Activated T-helper 9 cell treated with anti-CD3 and anti-CD28 coated beads, Interleukin-2, amount 50 U/mL, for 16 hours (primary cell): ENCODE measurements around the gene MZT2A.
"Not testable (repeated sequence)": the region's sequence is repeated elsewhere in the genome, so short reads cannot be mapped to it uniquely, and the experiment has no call there.

Experiments used
- DNase-seq: peaks from one replicate; pipeline ENCODE4 v3.0.0-alpha.2; 2020; ENCODE audit warnings: low read depth

The MZT2A gene

GRCh38 chr2:131520526-131520925 lies 28.3 kb upstream of the MZT2A start:
- no peak for DNase-seq

GRCh38 chr2:131519871-131520470 lies 27.8 kb upstream of the MZT2A start:
- not testable (repeated sequence) for DNase-seq

- no peak for DNase-seq
These were observed 27.3 kb upstream of the MZT2A start for GRCh38 chr2:131519466-131519865.

GRCh38 chr2:131518531-131518930 lies 26.3 kb upstream of the MZT2A start:
- DNase-seq, result not testable (repeated sequence)

- DNase-seq, result not testable (repeated sequence)
These were observed 25.7 kb upstream of the MZT2A start for GRCh38 chr2:131517856-131518255.

GRCh38 chr2:131517106-131517831 lies 25.1 kb upstream of the MZT2A start:
- no peak for DNase-seq

GRCh38 chr2:131516621-131517020 lies 24.4 kb upstream of the MZT2A start:
- DNase-seq, result not testable (repeated sequence)

GRCh38 chr2:131516011-131516410 lies 23.8 kb upstream of the MZT2A start:
- no peak for DNase-seq

- not testable (repeated sequence) for DNase-seq
These were observed 23.0 kb upstream of the MZT2A start for GRCh38 chr2:131515235-131515634.

- DNase-seq, result not testable (repeated sequence)
These were observed 22.4 kb upstream of the MZT2A start for GRCh38 chr2:131514408-131515166.

GRCh38 chr2:131511969-131512870 lies 20.0 kb upstream of the MZT2A start:
- not testable (repeated sequence) for DNase-seq

GRCh38 chr2:131511291-131511968 lies 19.2 kb upstream of the MZT2A start:
- DNase-seq, result not testable (repeated sequence)

- no peak for DNase-seq
These were observed 17.4 kb upstream of the MZT2A start for GRCh38 chr2:131509615-131510014.

GRCh38 chr2:131504082-131504750 lies 12.0 kb upstream of the MZT2A start:
- not testable (repeated sequence) for DNase-seq

GRCh38 chr2:131503587-131503986 lies 11.4 kb upstream of the MZT2A start:
- DNase-seq, result not testable (repeated sequence)

GRCh38 chr2:131498321-131498973 lies 6.2 kb upstream of the MZT2A start:
- DNase-seq, result not testable (repeated sequence)

GRCh38 chr2:131495506-131495905 lies 3.3 kb upstream of the MZT2A start:
- not testable (repeated sequence) for DNase-seq

GRCh38 chr2:131493199-131493968 lies 1.2 kb upstream of the MZT2A start:
- no peak for DNase-seq
